HG03045 (cell line): ENCODE data around the gene PTPRF.

ENCODE experiments used
- ATAC-seq: cut with Tn5 transposase; IDR thresholded peaks from one replicate; pipeline ENCODE4 v1.9.1; 2021; ENCODE audit warnings: mild to moderate bottlenecking, moderate library complexity; ENCODE audit not compliant: unreplicated experiment

The PTPRF gene

GRCh38 chr1:43550598-43551246 is 20.0 kb downstream of the PTPRF start:
- no peak for ATAC-seq

GRCh38 chr1:43551396-43551888 is 20.8 kb downstream of the PTPRF start:
- no peak for ATAC-seq

GRCh38 chr1:43552059-43552742 is 21.5 kb downstream of the PTPRF start:
- ATAC-seq, result no peak

- ATAC-seq, result no peak
These were observed 22.1 kb downstream of the PTPRF start for GRCh38 chr1:43552813-43553212.

- ATAC-seq, result no peak
These were observed 23.8 kb downstream of the PTPRF start for GRCh38 chr1:43554444-43554992.

- ATAC-seq, result no peak
These were observed 26.1 kb downstream of the PTPRF start for GRCh38 chr1:43556782-43557181.

- no peak for ATAC-seq
These were observed 27.1 kb downstream of the PTPRF start for GRCh38 chr1:43557744-43558245.

- no peak for ATAC-seq
These were observed 27.7 kb downstream of the PTPRF start for GRCh38 chr1:43558346-43558841.

- no peak for ATAC-seq
These were observed 29.0 kb downstream of the PTPRF start for GRCh38 chr1:43559714-43560113.

GRCh38 chr1:43560286-43560685 is 29.6 kb downstream of the PTPRF start:
- ATAC-seq, result no peak

- ATAC-seq, result no peak
These were observed 33.3 kb downstream of the PTPRF start for GRCh38 chr1:43563876-43564539.

GRCh38 chr1:43564551-43565348 is 34.1 kb downstream of the PTPRF start:
- ATAC-seq, result no peak

GRCh38 chr1:43565600-43566360 is 35.1 kb downstream of the PTPRF start:
- ATAC-seq, result no peak

GRCh38 chr1:43566382-43567044 is 35.8 kb downstream of the PTPRF start:
- no peak for ATAC-seq

GRCh38 chr1:43569175-43569574 is 38.5 kb downstream of the PTPRF start:
- no peak for ATAC-seq

- ATAC-seq, result no peak
These were observed 39.6 kb downstream of the PTPRF start for GRCh38 chr1:43570277-43570676.

- ATAC-seq, result no peak
These were observed 40.0 kb downstream of the PTPRF start for GRCh38 chr1:43570715-43571114.

- ATAC-seq, result no peak
These were observed 41.4 kb downstream of the PTPRF start for GRCh38 chr1:43572084-43572483.

- ATAC-seq, result no peak
These were observed 41.9 kb downstream of the PTPRF start for GRCh38 chr1:43572538-43572937.
